Measurements from ENCODE around the gene TIFAB.

TIFAB gene

GRCh38 chr5:135457424-135458071 lies 5.4 kb upstream of the TIFAB start:
- peak; percentile 81 for DNase-seq

- no peak for DNase-seq
Observed at GRCh38 chr5:135456238-135457099, 4.3 kb upstream of the TIFAB start.

- DNase-seq = no peak
Observed at GRCh38 chr5:135455876-135456237, 3.7 kb upstream of the TIFAB start.

GRCh38 chr5:135454946-135455345 lies 2.8 kb upstream of the TIFAB start:
- no peak for DNase-seq

GRCh38 chr5:135453613-135454012 lies 1.5 kb upstream of the TIFAB start:
- DNase-seq = no peak

- DNase-seq = no peak
Observed at GRCh38 chr5:135451581-135452320, 400 bp downstream of the TIFAB start.

- DNase-seq = no peak
Observed at GRCh38 chr5:135450952-135451351, 1.2 kb downstream of the TIFAB start.

- DNase-seq = no peak
Observed at GRCh38 chr5:135450336-135450735, 1.8 kb downstream of the TIFAB start.

GRCh38 chr5:135449644-135450043 lies 2.5 kb downstream of the TIFAB start:
- no peak for DNase-seq

GRCh38 chr5:135448791-135449507 lies 3.2 kb downstream of the TIFAB start:
- DNase-seq = no peak

- no peak for DNase-seq
Observed at GRCh38 chr5:135448071-135448739, 3.9 kb downstream of the TIFAB start.

GRCh38 chr5:135447298-135447929 lies 4.7 kb downstream of the TIFAB start, which contains the start of gene DCANP1:
Gene DCANP1, minus strand, starts transcription at chr5:135447348. Its CDS starts 240 bp downstream, at chr5:135447108.
- DNase-seq = peak; percentile 46

- no peak for DNase-seq
Observed at GRCh38 chr5:135446615-135447014, 5.5 kb downstream of the TIFAB start.

- DNase-seq = no peak
Observed at GRCh38 chr5:135446206-135446605, 5.9 kb downstream of the TIFAB start.

GRCh38 chr5:135445306-135445985 lies 6.7 kb downstream of the TIFAB start:
- no peak for DNase-seq

- no peak for DNase-seq
Observed at GRCh38 chr5:135444881-135445280, 7.3 kb downstream of the TIFAB start.

- DNase-seq = no peak
Observed at GRCh38 chr5:135444360-135444759, 7.8 kb downstream of the TIFAB start.

- DNase-seq = peak; percentile 62
Observed at GRCh38 chr5:135443161-135443960, 8.8 kb downstream of the TIFAB start.

- DNase-seq = no peak
Observed at GRCh38 chr5:135442431-135443160, 9.6 kb downstream of the TIFAB start.

GRCh38 chr5:135441919-135442318 lies 10.2 kb downstream of the TIFAB start:
- DNase-seq = no peak

Data from NCI-H69 (cell line).